ENCODE measurements around the gene FRMD1. TPM values are rescaled to one million over a fixed set of nuclear protein-coding genes. Genes with fewer than 3 reads are reported as not detected.
A peak's percentile ranks its signal among the peaks of the same experiment; 100 is the strongest.

The FRMD1 gene
- total and polyA plus RNA-seq, 7 donors = 0.01 to 2.9 (median 0.25) TPM

GRCh38 chr6:168061269-168062210 lies 17.5 kb downstream of the FRMD1 start:
- TF ChIP-seq CTCF (IDR thresholded peaks at IDR 0.05) = no peak
- H3K36me3 ChIP-seq (ENCODE audit: insufficient read depth in 1 of 2, low read depth in 1 of 2) = no peaks in the 10 kb centered on the region
- H3K4me3 ChIP-seq = no peak overlapping the region
- H3K9me3 ChIP-seq = no peaks in the 10 kb centered on the region
- intact Hi-C loops (cut with DNase I) = loop anchor here (5.0 to 10.0 kb wide), 3 partner anchors 51 to 823 kb away; no protein-coding TSS in a partner anchor
- ATAC-seq (no peak), DNase-seq (no peak)
- 90 to 96% (median 90%) methylated on average over 29 of the region's 29 CpGs for WGBS, 3 donors
- H3K4me1 ChIP-seq = no peaks in the 10 kb centered on the region
- no peaks in the 10 kb centered on the region for H3K27me3 ChIP-seq (ENCODE audit: insufficient read depth in 3 of 3, low read length in 2 of 3)
- H3K27ac ChIP-seq = no peak overlapping the region

- H3K27ac ChIP-seq = no peak overlapping the region
- H3K27me3 ChIP-seq (ENCODE audit: insufficient read depth in 3 of 3, low read length in 2 of 3) = no peaks in the 10 kb centered on the region
- DNase-seq (peak; percentile 64 to 77), ATAC-seq (peak; percentile 78 to 88 (median 84))
- H3K9me3 ChIP-seq = no peaks in the 10 kb centered on the region
- no peaks in the 10 kb centered on the region for H3K36me3 ChIP-seq (ENCODE audit: insufficient read depth in 1 of 2, low read depth in 1 of 2)
- H3K4me1 ChIP-seq = peaks cover 1% of the 10 kb centered on the region
- peak; percentile 56 for TF ChIP-seq CTCF (IDR thresholded peaks at IDR 0.05)
- 36 to 39% (median 39%) methylated on average over 12 of the region's 12 CpGs for whole genome bisulfite sequencing, 3 donors
- intact Hi-C loops (cut with DNase I) = loop anchor here (5.0 to 10.0 kb wide), 3 partner anchors 52 to 824 kb away; no protein-coding TSS in a partner anchor
- H3K4me3 ChIP-seq = no peak overlapping the region
Measured at GRCh38 chr6:168060521-168060931, 18.5 kb downstream of the FRMD1 start.

- 93 to 97% (median 95%) methylated on average over 29 to 30 of the region's 30 CpGs for WGBS, 3 donors
- intact Hi-C loops (cut with DNase I) = no loop called here
- peaks cover 15% of the 10 kb centered on the region for H3K4me1 ChIP-seq
Measured at GRCh38 chr6:168058691-168059551, 20.1 kb downstream of the FRMD1 start.

GRCh38 chr6:168057836-168058235 lies 21.2 kb downstream of the FRMD1 start:
- no peaks in the 10 kb centered on the region for H3K36me3 ChIP-seq (ENCODE audit: insufficient read depth in 1 of 2, low read depth in 1 of 2)
- no peak for ATAC-seq
- H3K27me3 ChIP-seq (ENCODE audit: insufficient read depth in 3 of 3, low read length in 2 of 3) = no peaks in the 10 kb centered on the region
- intact Hi-C loops (cut with DNase I) = no loop called here
- no peak for DNase-seq
- H3K9me3 ChIP-seq = no peaks in the 10 kb centered on the region
- no peak overlapping the region for H3K27ac ChIP-seq
- 93 to 96% (median 94%) methylated on average over 13 to 14 of the region's 14 CpGs for WGBS, 3 donors
- peaks cover 15% of the 10 kb centered on the region for H3K4me1 ChIP-seq
- H3K4me3 ChIP-seq = no peak overlapping the region
- no peak for TF ChIP-seq CTCF (IDR thresholded peaks at IDR 0.05)

More at GRCh38 chr6:168058691-168059551, 20.1 kb downstream of the FRMD1 start:
- ATAC-seq (no peak), DNase-seq (no peak)
- Histone ChIP-seq H3K9me3 (no peaks in the 10 kb centered on the region), H3K27me3 (ENCODE audit: insufficient read depth in 3 of 3, low read length in 2 of 3) (no peaks in the 10 kb centered on the region), H3K4me3 (no peak overlapping the region), H3K36me3 (ENCODE audit: insufficient read depth in 1 of 2, low read depth in 1 of 2) (no peaks in the 10 kb centered on the region), H3K27ac (no peak overlapping the region)
- TF ChIP-seq CTCF (IDR thresholded peaks at IDR 0.05) = no peak

Data from psoas muscle (tissue), 8 donors.